Neural cell (in vitro differentiated cells): ENCODE results near the gene SLC35G6. TPM values are rescaled to one million over a fixed set of nuclear protein-coding genes. Genes with fewer than 3 reads are reported as not detected.

Experiments
- H2AFZ ChIP-seq: fragments of 200-600, 300-800 bp; sonication (generic), shearing (Covaris generic); 2 replicates; pipeline ENCODE4 v1.6.0; 2014; ENCODE audit warnings: low read depth, mild to moderate bottlenecking, antibody characterized with exemption, low read length, moderate library complexity
- H3F3A ChIP-seq: fragments of 200-600 bp; shearing (Covaris generic); 2 replicates; pipeline ENCODE4 v1.6.1; 2016; ENCODE audit warnings: mild to moderate bottlenecking, moderate library complexity, mixed read lengths, antibody characterized with exemption, low read length; ENCODE audit not compliant: insufficient read depth, poor library complexity, severe bottlenecking
- H3K27ac ChIP-seq: fragments of 200-600, 300-800 bp; sonication (generic), shearing (Covaris generic); 2 replicates; pipeline ENCODE4 v1.5.1; 2014; ENCODE audit warnings: mild to moderate bottlenecking, low read length, moderate library complexity
- H3K27me3 ChIP-seq: fragments of 300-800, 200-600 bp; sonication (generic), shearing (Covaris generic); 2 replicates; pipeline ENCODE4 v1.6.0; 2014; ENCODE audit warnings: mild to moderate bottlenecking, low read depth, low read length, moderate library complexity; ENCODE audit not compliant: insufficient read depth
- H3K36me3 ChIP-seq: fragments of 300-800, 200-600 bp; sonication (generic), shearing (Covaris generic); 2 replicates; pipeline ENCODE4 v1.5.1; 2014; ENCODE audit warnings: mild to moderate bottlenecking, antibody characterized with exemption, low read length, moderate library complexity; ENCODE audit not compliant: insufficient read depth
- H3K4me2 ChIP-seq: fragments of 300-800, 200-600 bp; sonication (generic), shearing (Covaris generic); 2 replicates; pipeline ENCODE4 v1.6.0; 2014; ENCODE audit warnings: mild to moderate bottlenecking, low read length
- H3K4me3 ChIP-seq: fragments of 300-800, 200-600 bp; sonication (generic), shearing (Covaris generic); 2 replicates; pipeline ENCODE4 v1.5.1; 2014; ENCODE audit warnings: mild to moderate bottlenecking, low read length, moderate library complexity
- H3K79me2 ChIP-seq: fragments of 200-600 bp; shearing (Covaris generic); replicated peaks from 2 replicates; pipeline ENCODE4 v1.6.0; 2014; ENCODE audit warnings: mild to moderate bottlenecking, low read length, moderate library complexity; ENCODE audit not compliant: insufficient read depth
- H3K9ac ChIP-seq: fragments of 300-800, 200-600 bp; sonication (generic), shearing (Covaris generic); 2 replicates; pipeline ENCODE4 v1.6.1; 2016; ENCODE audit warnings: mild to moderate bottlenecking, low read length, mixed read lengths
- H3K9me2 ChIP-seq: fragments of 200-600 bp; shearing (Covaris generic); 2 replicates; pipeline ENCODE4 v1.6.1; 2016; ENCODE audit warnings: mild to moderate bottlenecking, low read length, mixed read lengths; ENCODE audit not compliant: insufficient read depth
- H3K9me3 ChIP-seq: fragments of 200-600, 300-800 bp; sonication (generic), shearing (Covaris generic); 2 replicates; pipeline ENCODE4 v1.6.1; 2016; ENCODE audit warnings: mild to moderate bottlenecking, mixed run types, low read length, moderate library complexity, mixed read lengths
- H4K20me1 ChIP-seq: fragments of 200-600 bp; shearing (Covaris generic); 2 replicates; pipeline ENCODE4 v1.6.1; 2016; ENCODE audit warnings: mild to moderate bottlenecking, mixed run types; ENCODE audit not compliant: insufficient read depth
- CTCF ChIP-seq: fragments of 450-650 bp; IDR thresholded peaks from 2 replicates; pipeline ENCODE4 v1.5.1; 2014; ENCODE audit warnings: antibody characterized with exemption, mild to moderate bottlenecking, moderate library complexity; ENCODE audit not compliant: poor library complexity, severe bottlenecking
- EP300 ChIP-seq: fragments of 450-650 bp; conservative IDR thresholded peaks from 2 replicates; pipeline ENCODE4 v1.6.1; 2014; ENCODE audit warnings: antibody characterized with exemption, mild to moderate bottlenecking, moderate library complexity; ENCODE audit not compliant: poor library complexity, severe bottlenecking
- EZH2 ChIP-seq: fragments of 200-600, 300-800 bp; shearing (Covaris generic), sonication (generic); IDR thresholded peaks from 2 replicates; pipeline ENCODE4 v1.6.1; 2014; ENCODE audit warnings: antibody characterized with exemption, low read length, borderline replicate concordance, mild to moderate bottlenecking; ENCODE audit not compliant: insufficient read depth, poor library complexity, severe bottlenecking
- MXI1 ChIP-seq: fragments of 450-650 bp; conservative IDR thresholded peaks from 2 replicates; pipeline ENCODE4 v1.6.1; 2014; ENCODE audit warnings: antibody characterized with exemption, mild to moderate bottlenecking; ENCODE audit not compliant: poor library complexity, severe bottlenecking
- POLR2AphosphoS5 ChIP-seq: IDR thresholded peaks from 2 replicates; pipeline ENCODE4 v1.6.1; 2012
- RAD21 ChIP-seq: fragments of 450-650 bp; conservative IDR thresholded peaks from 2 replicates; pipeline ENCODE4 v1.6.1; 2014; ENCODE audit warnings: antibody characterized with exemption, mild to moderate bottlenecking, moderate library complexity
- REST ChIP-seq: IDR thresholded peaks from 2 replicates; pipeline ENCODE4 v1.6.1; 2012; ENCODE audit warnings: borderline replicate concordance
- SMC3 ChIP-seq: fragments of 450-650 bp; conservative IDR thresholded peaks from 2 replicates; pipeline ENCODE4 v1.6.1; 2014; ENCODE audit warnings: antibody characterized with exemption, mild to moderate bottlenecking, moderate library complexity; ENCODE audit not compliant: poor library complexity
- TAF1 ChIP-seq: IDR thresholded peaks from 2 replicates; pipeline ENCODE4 v1.6.1; 2012; ENCODE audit warnings: low read depth
- polyA plus RNA-seq: library from polyadenylated mRNA; depleted of rRNA; stranded (reverse); fragments of >200 nt; gene quantifications from 2 replicates; pipeline ENCODE4 v1.2.3, GENCODE V29; 2014

Gene SLC35G6
- polyA plus RNA-seq, 1 donor from 2014 or later, result not detected

- Histone ChIP-seq H3K27ac (no peak overlapping the region), H3K9ac (no peak overlapping the region), H3K4me3 (no peak overlapping the region), H3K27me3 (no peaks in the 10 kb centered on the region), H4K20me1 (no peaks in the 10 kb centered on the region), H3K79me2 (no peaks in the 10 kb centered on the region), H3K9me3 (no peaks in the 10 kb centered on the region), H3K9me2 (no peaks in the 10 kb centered on the region), H2AFZ (no peak overlapping the region), H3F3A (no peaks in the 10 kb centered on the region), H3K4me2 (no peak overlapping the region), H3K36me3 (no peaks in the 10 kb centered on the region)
- TF ChIP-seq POLR2AphosphoS5 (no peak), MXI1 (no peak), EZH2 (no peak), REST (no peak), RAD21 (no peak), CTCF (no peak), SMC3 (no peak), EP300 (no peak), TAF1 (no peak)
Observed at GRCh38 chr17:7502171-7502847, 21.1 kb downstream of the SLC35G6 start.

GRCh38 chr17:7502987-7503386 is 21.7 kb downstream of the SLC35G6 start:
- no peaks in the 10 kb centered on the region for H3K36me3 ChIP-seq
- no peak overlapping the region for H2AFZ ChIP-seq
- H3K27me3 ChIP-seq, result no peaks in the 10 kb centered on the region
- H3K27ac ChIP-seq, result no peak overlapping the region
- H3K9me2 ChIP-seq, result no peaks in the 10 kb centered on the region
- no peaks in the 10 kb centered on the region for H3F3A ChIP-seq
- no peak overlapping the region for H3K9ac ChIP-seq
- H3K4me2 ChIP-seq, result no peak overlapping the region
- H3K79me2 ChIP-seq, result no peaks in the 10 kb centered on the region
- H4K20me1 ChIP-seq, result no peaks in the 10 kb centered on the region
- no peaks in the 10 kb centered on the region for H3K9me3 ChIP-seq
- H3K4me3 ChIP-seq, result no peak overlapping the region
- TF ChIP-seq POLR2AphosphoS5, result no peak
- TF ChIP-seq TAF1, result no peak
- no peak for TF ChIP-seq MXI1
- peak; percentile 42 for TF ChIP-seq SMC3
- peak; percentile 45 for TF ChIP-seq RAD21
- no peak for TF ChIP-seq EZH2
- TF ChIP-seq CTCF, result peak; percentile 43
- TF ChIP-seq REST, result no peak
- TF ChIP-seq EP300, result no peak
